T-helper 1 cell treated with Interleukin-12 subunit alpha and Interleukin-12 subunit beta and Interleukin-4 antibody, amounts not matched to agents 30 μg/mL and 1 μg/mL, for 36 hours (primary cell): ENCODE measurements around the gene NHERF1.

Source experiments
- H3K27ac Mint-ChIP-seq: one replicate; pipeline ENCODE4 v1.8.0; 2021; ENCODE audit warnings: mild to moderate bottlenecking, mixed read lengths
- H3K27me3 Mint-ChIP-seq: one replicate; pipeline ENCODE4 v1.8.0; 2021; ENCODE audit warnings: low read depth, mixed read lengths
- H3K36me3 Mint-ChIP-seq: one replicate; pipeline ENCODE4 v1.8.0; 2021; ENCODE audit warnings: low read depth, mixed read lengths
- H3K4me1 Mint-ChIP-seq: one replicate; pipeline ENCODE4 v1.8.0; 2021; ENCODE audit warnings: low read depth, mixed read lengths
- H3K4me3 Mint-ChIP-seq: one replicate; pipeline ENCODE4 v1.8.0; 2021; ENCODE audit warnings: mild to moderate bottlenecking, moderate library complexity, mixed read lengths
- H3K9me3 Mint-ChIP-seq: one replicate; pipeline ENCODE4 v1.8.0; 2021; ENCODE audit warnings: mixed read lengths

Gene NHERF1

DNA sequence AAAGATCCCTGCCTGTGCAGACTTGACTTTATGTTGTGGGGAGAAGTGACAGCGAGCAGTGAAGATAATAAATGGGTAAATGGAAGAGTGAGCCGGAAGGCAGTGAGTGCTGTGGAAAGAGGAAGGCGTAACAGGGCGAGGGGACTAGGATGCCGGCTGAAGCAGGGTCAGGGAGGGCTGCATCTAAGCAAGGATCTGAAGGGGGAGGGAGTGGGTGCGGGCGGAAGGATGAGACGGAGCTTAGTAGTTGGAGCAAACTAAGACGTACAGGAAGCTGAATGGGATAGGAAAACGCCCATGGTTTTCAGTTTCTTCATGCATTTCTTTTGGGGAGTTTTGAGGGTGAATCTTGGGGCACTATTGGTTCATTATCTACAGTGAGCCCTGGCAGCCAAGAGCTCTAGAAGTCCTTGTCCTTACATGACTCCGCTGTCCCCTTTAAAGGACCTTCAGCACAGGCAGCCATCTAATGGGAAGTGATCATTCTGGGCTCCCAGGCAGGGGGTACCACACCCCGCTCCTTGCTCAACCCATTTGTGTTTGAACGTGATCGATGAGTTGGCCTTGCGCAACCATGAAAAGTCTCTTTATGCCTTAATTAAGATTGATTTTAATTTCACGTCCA is 38.1 kb downstream of the NHERF1 start:
- peaks cover 42% of the 10 kb centered on the region for H3K36me3 Mint-ChIP-seq

DNA sequence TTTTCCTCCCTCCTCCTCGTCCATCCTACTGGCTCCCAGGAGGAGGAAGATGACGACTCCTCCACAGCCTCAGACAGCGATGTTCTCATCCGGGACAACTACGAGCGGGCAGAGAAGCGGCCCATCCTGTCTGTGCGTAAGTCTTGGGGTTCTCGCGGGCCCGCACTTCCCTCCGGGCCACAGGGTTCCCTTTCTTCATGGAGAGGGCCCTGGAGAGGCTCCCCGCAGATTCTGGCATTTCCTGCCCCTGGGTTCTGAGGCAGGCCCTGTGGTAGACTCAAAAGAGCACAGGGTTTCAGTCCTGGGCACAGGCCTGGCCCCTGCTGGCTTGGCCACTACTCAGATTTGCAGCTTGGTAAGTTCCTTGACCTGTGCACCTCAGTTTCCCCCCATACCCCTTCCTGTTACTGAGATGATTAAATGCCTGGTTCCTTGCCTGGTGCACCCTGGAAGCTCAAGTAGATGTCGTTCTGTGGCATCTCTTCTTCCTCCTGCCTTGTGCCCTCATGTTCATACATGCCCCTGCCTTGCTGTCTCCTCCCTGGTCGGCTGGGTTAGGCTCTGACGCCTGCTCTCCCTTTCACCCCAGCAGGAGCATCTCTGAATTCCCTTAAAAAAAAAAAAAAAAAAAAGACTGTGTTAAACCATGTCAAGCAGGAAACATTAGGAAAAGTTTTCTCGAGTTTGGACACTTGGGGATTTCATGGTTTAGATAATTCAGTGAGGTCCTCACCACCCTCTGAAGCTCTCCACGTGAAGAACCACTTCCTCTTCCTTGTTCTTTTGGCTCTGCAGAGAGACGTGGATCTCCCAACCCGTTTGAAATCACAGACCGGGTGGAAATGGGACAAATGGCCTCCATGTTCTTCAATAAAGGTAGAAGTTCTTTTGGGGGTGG is 42.0 kb downstream of the NHERF1 start:
- Mint-ChIP-seq H3K27me3 (no peaks in the 10 kb centered on the region), H3K9me3 (no peaks in the 10 kb centered on the region), H3K27ac (peak overlapping the region; percentile 67), H3K4me1 (peaks cover 30% of the 10 kb centered on the region), H3K4me3 (peak overlapping the region; percentile 41), H3K36me3 (peaks cover 48% of the 10 kb centered on the region)

More for the DNA sequence above, 38.1 kb downstream of the NHERF1 start:
- H3K4me1 Mint-ChIP-seq, result peaks cover 48% of the 10 kb centered on the region
- peak overlapping the region; percentile 46 for H3K27ac Mint-ChIP-seq
- no peaks in the 10 kb centered on the region for H3K9me3 Mint-ChIP-seq
- peak overlapping the region; percentile 1 for H3K4me3 Mint-ChIP-seq
- no peaks in the 10 kb centered on the region for H3K27me3 Mint-ChIP-seq

DNA sequence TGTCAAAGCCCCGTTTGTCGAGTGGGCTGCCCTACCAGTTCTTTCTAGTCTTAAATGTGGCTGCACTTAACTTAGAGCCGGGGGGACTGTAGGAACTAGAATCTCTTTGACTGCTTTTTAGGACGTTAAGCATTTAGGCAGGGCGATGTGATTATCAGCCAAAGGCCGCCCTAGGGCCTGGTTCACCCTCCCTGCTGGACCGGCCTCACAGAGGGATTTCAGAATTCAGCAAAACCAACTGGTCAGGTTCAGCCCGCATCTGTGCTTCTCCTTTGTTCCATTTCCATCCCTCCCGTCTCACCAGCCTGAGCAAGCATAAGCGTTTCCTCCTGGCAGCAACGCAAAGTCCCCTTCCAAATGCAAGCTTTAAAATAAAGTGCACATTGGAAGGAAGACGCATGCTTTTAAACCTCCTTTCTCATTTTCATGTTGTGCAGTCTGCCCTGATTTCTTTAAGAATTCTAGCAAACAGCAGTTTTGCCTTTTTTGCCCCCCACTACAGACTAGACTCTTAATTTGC is 44.2 kb downstream of the NHERF1 start:
- H3K36me3 Mint-ChIP-seq, result peaks cover 49% of the 10 kb centered on the region
- no peaks in the 10 kb centered on the region for H3K27me3 Mint-ChIP-seq
- no peak overlapping the region for H3K27ac Mint-ChIP-seq

DNA sequence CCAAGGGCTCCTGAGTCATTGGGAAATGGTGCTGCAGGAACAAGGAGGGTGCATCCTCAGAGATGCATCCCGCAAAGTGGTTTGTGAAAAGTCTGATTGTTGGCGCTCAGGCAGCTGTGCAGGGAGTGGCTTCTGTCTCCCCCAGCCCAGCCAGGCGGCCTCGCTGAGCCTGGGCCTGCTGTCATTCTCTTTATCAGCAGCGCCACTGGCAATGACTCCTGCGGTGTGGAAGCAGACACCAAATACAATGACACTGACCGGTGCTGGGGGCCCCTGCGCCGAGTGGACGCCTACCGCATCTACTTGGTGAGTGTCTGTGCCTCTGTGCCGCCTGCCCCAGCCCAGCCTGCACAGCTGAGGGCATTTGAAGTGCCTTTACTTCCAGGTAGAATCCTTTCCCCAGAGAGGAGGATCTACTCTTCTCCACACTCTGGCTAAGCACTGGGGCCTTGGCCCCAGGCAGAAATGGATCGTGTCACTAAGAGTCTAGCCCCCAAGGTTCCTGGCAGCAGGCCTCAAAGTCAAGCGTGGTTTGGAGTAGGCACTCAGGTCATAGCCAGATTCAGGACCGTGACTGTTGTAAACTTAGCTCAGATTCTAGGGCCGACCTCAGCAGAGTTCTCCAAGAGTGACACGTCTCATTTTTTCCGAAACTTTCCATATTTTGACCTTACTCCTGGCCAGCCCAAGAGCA is 47.0 kb downstream of the NHERF1 start:
- Mint-ChIP-seq H3K27ac (no peak overlapping the region), H3K9me3 (no peaks in the 10 kb centered on the region), H3K4me1 (peaks cover 20% of the 10 kb centered on the region), H3K4me3 (no peak overlapping the region), H3K36me3 (peaks cover 48% of the 10 kb centered on the region), H3K27me3 (no peaks in the 10 kb centered on the region)

More for the DNA sequence above, 44.2 kb downstream of the NHERF1 start:
- no peaks in the 10 kb centered on the region for H3K9me3 Mint-ChIP-seq
- peaks cover 24% of the 10 kb centered on the region for H3K4me1 Mint-ChIP-seq
- H3K4me3 Mint-ChIP-seq, result no peak overlapping the region

DNA sequence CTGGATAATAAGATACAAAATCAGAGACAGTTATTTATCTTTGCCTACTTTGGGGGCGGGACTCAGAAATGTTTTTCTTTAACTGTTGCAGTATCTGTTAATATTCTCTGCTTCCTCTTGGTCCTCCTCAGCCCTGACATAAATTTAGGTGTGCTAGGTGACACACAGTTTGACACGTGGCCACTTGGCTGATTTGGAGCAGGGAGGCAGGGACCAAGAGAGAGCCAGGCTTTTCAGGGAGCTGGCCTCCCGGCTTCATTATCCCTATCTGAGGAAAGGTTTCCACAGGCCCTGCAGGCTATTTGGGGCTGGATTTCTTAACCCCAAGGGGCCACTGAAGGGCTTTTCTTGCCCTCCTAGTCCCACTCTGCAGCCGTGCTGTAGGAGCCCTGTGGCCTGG is 47.8 kb downstream of the NHERF1 start:
- Mint-ChIP-seq H3K27me3 (no peaks in the 10 kb centered on the region), H3K9me3 (no peaks in the 10 kb centered on the region), H3K4me1 (peaks cover 13% of the 10 kb centered on the region), H3K4me3 (no peak overlapping the region), H3K36me3 (peaks cover 45% of the 10 kb centered on the region), H3K27ac (no peak overlapping the region)

DNA sequence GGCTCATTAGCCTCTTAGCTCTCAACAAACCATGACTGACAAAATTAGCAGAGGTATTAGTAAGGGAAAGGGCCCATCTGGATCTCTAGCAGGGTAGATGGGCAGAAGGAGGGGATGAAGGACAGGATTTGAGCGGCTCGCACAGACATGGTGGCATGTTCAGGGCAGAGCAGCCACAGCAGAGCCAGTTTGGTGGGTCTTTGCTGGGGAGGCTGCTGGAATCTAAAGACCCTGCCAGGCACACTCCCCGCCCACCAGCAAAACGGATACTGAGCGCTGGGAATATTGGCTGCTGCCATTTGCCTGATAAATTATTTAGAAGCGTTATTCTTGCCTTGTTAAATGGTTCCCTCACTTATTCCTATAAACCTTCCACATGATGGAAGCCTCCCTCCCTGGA is 48.4 kb downstream of the NHERF1 start:
- H3K9me3 Mint-ChIP-seq, result no peaks in the 10 kb centered on the region
- H3K4me3 Mint-ChIP-seq, result no peak overlapping the region
- peaks cover 41% of the 10 kb centered on the region for H3K36me3 Mint-ChIP-seq
- peaks cover 9% of the 10 kb centered on the region for H3K4me1 Mint-ChIP-seq
- H3K27me3 Mint-ChIP-seq, result no peaks in the 10 kb centered on the region
- no peak overlapping the region for H3K27ac Mint-ChIP-seq

DNA sequence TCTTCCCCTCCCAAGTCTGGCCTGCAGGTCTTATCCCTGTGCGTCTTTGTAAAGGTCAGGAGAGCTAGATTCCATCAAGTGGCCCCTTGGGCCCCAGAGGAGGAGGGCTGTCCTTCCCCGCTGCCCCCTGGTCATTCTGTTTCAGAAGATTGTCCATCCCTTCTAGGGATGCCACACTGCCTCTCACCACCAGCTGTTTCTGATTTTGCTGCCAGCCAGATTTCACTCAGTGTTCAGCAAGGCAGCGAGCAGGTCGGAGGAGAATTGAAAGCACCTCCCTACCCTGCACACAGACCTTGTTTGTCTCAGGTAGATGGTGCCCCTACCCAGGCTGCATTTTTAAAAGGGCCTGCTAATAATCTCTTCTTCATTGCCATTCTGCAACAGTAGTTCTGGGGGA is 49.4 kb downstream of the NHERF1 start:
- Mint-ChIP-seq H3K36me3 (peaks cover 37% of the 10 kb centered on the region), H3K4me1 (peaks cover 8% of the 10 kb centered on the region), H3K4me3 (no peak overlapping the region), H3K27ac (no peak overlapping the region), H3K27me3 (no peaks in the 10 kb centered on the region), H3K9me3 (no peaks in the 10 kb centered on the region)

DNA sequence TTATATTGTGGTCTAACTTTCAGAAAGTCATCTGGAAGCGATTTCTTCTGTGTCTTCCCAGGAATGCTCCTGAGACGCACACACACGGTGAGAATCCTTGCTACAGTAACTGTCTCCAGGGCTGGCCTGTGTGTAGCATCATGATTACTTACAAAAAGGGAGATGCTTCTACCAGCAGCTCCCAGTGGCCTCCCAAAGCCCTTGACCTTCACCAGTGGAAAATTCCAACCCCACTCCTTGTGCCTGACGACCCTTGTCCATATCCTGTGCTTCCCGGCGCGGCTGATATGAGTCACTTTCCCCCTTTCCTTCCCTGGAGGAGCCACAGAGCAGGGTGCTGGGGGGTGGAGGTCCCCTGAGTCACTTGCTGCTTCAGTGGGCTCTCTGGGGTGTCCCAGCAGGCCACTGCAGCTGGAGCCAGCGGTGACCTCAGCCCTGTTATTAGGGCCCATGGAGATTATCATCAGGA is 49.8 kb downstream of the NHERF1 start:
- Mint-ChIP-seq H3K27me3 (no peaks in the 10 kb centered on the region), H3K27ac (no peak overlapping the region), H3K9me3 (no peaks in the 10 kb centered on the region), H3K4me1 (peaks cover 4% of the 10 kb centered on the region), H3K36me3 (peaks cover 36% of the 10 kb centered on the region), H3K4me3 (no peak overlapping the region)

DNA sequence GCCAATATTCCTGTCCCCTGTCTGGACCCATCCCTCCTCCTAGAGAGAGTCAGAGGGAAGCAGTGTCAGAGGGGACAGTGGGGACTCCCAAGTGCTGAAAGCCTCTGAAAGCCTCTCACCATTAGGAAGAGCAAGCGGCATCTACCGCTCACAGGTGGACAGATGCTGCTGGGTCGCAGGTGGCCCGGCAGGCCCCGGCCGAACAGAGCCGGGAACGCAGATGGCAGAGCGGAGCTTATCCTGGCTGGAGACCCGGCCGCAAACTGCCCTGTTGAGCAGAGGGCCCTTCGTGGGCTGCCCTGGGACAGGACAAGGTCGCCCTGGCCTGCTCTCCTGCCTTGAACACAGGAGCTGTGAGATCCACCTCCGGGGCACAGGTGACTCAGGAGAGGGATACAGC is 50.7 kb downstream of the NHERF1 start:
- Mint-ChIP-seq H3K4me1 (peaks cover 4% of the 10 kb centered on the region), H3K27me3 (no peaks in the 10 kb centered on the region), H3K27ac (no peak overlapping the region), H3K4me3 (no peak overlapping the region), H3K36me3 (peaks cover 34% of the 10 kb centered on the region), H3K9me3 (no peaks in the 10 kb centered on the region)

DNA sequence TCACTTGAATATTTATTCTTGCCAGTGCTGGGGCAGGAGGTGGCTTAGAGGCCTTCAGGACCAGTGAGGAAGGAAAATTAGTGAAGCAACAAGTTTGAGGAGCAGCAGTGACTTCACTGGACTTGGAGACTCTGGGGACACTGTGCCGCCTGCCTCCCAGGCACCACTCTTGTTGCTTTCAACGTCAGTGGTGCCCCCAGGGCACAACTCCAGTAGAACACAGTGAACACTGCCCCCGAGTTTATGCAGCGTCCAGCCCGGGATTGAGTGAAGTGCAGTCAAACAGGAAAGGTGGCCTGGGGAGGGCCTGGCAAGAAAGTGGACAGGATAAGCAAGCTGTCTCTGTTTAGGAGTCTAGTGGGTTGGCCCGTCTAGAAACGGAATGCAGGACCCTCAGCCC is 52.1 kb downstream of the NHERF1 start:
- peaks cover 27% of the 10 kb centered on the region for H3K36me3 Mint-ChIP-seq
- no peaks in the 10 kb centered on the region for H3K9me3 Mint-ChIP-seq
- peaks cover 4% of the 10 kb centered on the region for H3K4me1 Mint-ChIP-seq
- H3K4me3 Mint-ChIP-seq, result no peak overlapping the region
- no peak overlapping the region for H3K27ac Mint-ChIP-seq
- H3K27me3 Mint-ChIP-seq, result no peaks in the 10 kb centered on the region

DNA sequence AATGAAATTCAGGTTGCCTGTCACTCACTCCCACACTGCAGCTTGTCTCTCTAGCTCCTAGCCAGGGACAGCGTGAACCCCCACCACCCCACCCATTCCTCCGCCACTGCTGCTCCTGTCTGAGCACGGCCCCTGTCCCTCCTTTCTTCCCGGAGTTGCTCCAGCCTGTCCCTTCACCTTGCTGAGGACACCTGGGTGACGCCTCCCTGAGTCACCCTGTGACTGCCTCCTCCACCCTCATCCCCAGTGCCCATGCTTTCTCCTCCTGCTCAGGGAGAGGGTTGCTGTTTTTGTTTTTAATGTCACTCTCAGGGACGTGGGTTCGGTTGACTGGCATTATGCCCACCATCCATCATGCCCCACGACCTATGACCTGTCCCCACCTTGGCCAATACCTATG is 53.5 kb downstream of the NHERF1 start:
- H3K27ac Mint-ChIP-seq, result no peak overlapping the region
- no peaks in the 10 kb centered on the region for H3K9me3 Mint-ChIP-seq
- peaks cover 21% of the 10 kb centered on the region for H3K36me3 Mint-ChIP-seq
- peaks cover 2% of the 10 kb centered on the region for H3K4me1 Mint-ChIP-seq
- H3K27me3 Mint-ChIP-seq, result no peaks in the 10 kb centered on the region
- no peak overlapping the region for H3K4me3 Mint-ChIP-seq

DNA sequence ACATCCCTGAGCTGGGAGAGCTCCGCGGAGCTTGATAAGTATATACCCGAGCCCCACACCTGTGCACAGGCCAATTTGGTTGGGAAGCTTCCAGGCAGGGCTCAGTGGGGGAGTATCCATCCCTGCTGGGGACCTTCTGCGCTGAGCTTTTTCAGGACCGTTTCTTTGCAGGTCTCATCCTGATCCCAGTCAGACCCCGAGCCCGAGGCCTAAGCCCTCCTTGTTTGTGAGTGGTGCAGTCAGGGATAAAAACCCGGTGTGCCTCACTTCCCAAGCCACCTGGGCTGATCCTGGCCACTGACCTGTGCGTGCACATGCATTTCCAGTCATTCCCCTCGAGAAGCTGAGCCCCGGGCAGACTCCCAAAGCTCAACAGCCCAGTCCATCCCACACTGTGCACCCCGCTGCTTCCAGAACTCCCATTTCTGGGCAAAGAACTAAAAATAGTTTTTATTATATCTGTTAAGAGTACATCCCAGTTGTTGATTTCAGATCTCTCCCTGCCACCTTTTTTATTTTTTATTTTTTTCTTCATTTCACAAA is 55.0 kb downstream of the NHERF1 start:
- no peaks in the 10 kb centered on the region for H3K27me3 Mint-ChIP-seq
- no peaks in the 10 kb centered on the region for H3K4me1 Mint-ChIP-seq
- no peak overlapping the region for H3K27ac Mint-ChIP-seq
- peaks cover 15% of the 10 kb centered on the region for H3K36me3 Mint-ChIP-seq
- H3K9me3 Mint-ChIP-seq, result no peaks in the 10 kb centered on the region
- no peak overlapping the region for H3K4me3 Mint-ChIP-seq

DNA sequence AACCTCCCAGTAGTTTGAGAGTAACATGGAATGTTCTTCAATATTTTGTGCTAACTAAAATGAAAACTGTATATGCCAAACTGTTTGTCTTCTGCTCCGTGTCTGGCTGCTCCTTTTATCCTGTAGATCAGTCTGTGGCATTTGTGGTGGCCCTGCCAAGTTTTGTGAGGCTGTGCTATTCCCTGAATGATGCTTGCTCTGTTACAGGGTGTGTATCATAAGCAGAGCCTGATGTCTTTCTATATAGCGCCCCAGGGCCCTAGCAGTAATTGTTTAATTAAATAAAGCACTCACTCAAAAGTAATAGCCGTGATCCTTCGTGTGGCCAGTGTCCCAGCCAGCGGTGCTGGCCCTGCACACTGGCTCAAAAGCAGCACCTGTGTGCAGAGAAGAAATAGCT is 55.5 kb downstream of the NHERF1 start:
- H3K27me3 Mint-ChIP-seq, result no peaks in the 10 kb centered on the region
- H3K27ac Mint-ChIP-seq, result no peak overlapping the region
- H3K9me3 Mint-ChIP-seq, result no peaks in the 10 kb centered on the region
- H3K36me3 Mint-ChIP-seq, result peaks cover 12% of the 10 kb centered on the region
- H3K4me3 Mint-ChIP-seq, result no peak overlapping the region
- H3K4me1 Mint-ChIP-seq, result no peaks in the 10 kb centered on the region

DNA sequence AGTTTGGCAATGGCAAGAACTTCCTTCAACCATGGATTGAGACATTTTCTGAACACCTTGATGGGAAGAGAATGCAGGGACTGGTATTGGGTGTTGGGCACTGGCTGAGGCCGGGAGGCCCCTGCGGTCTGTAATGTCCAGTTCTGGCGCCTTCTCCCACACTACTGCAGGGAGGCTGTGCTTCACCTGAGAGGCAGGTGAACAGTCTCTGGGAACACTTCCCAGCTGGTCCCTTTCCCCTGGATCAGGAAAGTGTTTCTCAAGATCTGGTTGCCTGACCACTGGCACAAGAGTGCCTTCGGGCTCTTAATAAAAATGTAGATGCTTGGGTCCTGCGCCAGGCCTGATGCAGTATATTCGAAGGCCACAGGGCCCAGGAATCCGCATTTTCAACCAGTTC is 56.3 kb downstream of the NHERF1 start:
- Mint-ChIP-seq H3K27ac (no peak overlapping the region), H3K4me3 (no peak overlapping the region), H3K4me1 (no peaks in the 10 kb centered on the region), H3K27me3 (no peaks in the 10 kb centered on the region), H3K9me3 (no peaks in the 10 kb centered on the region), H3K36me3 (peaks cover 11% of the 10 kb centered on the region)
